NCI-H524 (cell line): ENCODE measurements around the gene COL15A1.

Source experiments
- DNase-seq, 2 experiments: peaks; one replicate each; lab custom pipeline; 2025; lab: John Stamatoyannopoulos, UW

The COL15A1 gene

DNA sequence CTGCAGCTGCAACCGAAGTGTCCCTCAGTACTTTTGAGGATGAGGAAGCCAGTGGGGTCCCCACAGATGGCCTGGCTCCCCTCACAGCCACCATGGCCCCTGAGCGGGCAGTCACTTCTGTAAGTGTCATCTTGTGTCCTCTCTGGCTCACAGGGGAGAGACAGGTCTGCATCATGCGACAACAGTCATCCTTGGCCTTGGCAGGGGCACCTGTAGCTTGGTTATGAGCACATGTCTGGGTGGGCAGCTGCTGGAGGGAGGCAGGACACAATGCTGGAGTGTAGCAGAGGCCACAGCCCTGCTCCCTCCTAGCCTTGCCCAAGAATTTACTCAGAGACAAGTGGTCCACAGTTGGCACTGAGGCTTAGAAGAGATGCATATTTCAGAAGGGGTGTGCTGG is 71.7 kb downstream of the COL15A1 start:
- no peak for DNase-seq

DNA sequence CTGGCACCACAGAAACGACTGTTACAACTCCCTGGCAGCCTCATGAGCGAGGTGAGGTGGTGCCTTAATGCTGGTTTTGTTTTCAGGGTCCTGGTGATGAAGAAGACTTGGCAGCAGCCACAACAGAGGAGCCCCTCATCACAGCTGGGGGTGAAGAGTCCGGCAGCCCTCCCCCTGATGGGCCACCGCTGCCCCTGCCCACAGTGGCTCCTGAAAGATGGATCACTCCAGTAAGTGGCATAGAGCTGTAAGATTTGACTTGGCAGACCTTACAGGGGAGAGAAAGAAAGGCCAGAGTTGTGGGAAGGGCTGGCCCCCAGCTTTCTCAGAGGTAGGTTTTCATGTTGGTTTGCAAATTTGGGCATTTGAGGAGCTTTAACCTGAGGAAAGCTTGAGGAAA is 72.2 kb downstream of the COL15A1 start:
- no peak for DNase-seq

DNA sequence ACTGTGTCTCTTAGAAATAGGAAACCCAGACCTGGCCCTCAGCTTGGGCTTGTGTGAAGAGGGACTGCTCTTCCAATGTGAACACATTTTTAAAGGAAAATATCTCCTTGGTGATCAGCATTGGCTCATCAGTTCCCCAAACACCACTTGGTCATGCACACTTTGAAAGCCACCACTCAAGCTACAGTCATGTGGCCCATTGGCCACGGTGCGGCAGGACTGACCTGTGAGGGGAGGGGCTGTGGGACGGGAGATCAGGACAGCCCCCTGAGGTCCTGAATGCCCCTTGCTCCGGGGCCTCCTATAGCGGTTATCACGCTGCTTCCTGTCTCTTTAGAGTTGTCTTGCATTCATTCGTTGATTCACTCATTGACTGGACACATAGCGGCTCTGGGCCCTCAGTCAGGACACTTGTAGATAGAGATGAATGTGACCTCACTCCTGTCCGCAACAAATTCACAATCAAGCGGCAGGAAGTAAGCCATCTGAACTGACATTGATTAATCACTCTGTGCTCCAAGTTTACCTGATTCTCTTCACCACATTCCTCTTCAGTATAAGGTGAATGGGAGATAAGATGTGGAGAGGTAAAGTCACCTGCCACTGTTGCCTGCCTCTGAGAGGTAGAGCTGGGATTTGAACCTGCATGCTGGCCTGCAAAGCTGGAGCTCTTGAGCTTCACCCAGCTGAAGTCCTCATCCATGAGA is 73.1 kb downstream of the COL15A1 start:
- no peak for DNase-seq

DNA sequence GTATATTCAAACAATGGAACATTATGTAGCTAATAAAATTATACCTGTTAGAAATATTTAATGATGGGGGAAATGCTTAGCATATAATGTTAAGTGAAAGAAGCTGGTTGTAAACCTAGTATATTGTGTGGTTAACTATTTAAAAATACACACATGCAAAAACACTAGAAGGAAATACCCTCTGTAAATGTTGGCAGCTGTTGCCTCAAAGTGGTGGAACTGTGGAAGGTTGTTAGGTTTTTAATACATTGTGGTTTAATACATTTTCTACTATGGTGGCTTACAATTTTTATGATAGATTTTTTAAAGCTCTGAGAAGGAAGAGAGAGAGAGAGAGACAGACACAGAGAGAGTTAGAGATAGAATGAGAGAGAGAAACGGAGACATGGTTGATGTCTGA is 74.9 kb downstream of the COL15A1 start:
- DNase-seq: no peak

DNA sequence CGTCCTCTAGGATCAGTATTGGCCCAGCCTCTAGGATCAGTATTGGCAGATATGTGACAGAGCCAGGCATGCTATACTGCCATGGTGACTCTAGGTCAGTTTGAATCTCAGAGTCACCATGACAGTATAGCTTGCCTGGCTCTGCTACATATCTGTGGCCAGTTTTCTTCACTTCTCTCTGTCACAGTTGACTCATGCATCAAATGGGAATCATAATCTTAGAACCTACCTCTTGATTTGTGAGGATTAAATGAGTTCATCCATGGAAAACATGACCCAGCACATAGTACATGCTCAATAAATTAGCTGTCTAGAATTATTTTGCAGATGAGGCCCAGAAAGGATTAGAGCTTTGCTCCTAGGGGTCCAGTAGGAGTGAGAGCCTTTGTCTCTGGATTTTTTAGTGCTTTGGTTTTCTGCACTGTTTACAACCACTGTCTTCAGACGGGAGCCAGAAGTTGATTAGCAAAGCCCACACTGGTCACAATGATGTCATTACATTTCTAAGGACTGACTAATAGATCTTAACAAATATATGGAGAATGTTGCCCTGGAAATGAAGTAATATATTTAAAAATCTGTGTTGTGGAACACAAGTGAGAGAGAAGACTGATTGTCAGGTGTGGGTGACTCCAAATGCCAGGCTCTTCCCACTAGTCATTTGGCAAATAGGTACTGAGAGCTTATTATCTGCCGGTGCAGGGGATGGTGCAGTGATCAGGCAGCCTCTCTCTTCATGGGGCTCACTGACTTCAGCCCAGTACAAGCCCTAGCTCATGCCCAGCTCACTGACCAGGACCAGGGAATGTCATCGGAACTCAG is 76.0 kb downstream of the COL15A1 start:
- DNase-seq: no peak

DNA sequence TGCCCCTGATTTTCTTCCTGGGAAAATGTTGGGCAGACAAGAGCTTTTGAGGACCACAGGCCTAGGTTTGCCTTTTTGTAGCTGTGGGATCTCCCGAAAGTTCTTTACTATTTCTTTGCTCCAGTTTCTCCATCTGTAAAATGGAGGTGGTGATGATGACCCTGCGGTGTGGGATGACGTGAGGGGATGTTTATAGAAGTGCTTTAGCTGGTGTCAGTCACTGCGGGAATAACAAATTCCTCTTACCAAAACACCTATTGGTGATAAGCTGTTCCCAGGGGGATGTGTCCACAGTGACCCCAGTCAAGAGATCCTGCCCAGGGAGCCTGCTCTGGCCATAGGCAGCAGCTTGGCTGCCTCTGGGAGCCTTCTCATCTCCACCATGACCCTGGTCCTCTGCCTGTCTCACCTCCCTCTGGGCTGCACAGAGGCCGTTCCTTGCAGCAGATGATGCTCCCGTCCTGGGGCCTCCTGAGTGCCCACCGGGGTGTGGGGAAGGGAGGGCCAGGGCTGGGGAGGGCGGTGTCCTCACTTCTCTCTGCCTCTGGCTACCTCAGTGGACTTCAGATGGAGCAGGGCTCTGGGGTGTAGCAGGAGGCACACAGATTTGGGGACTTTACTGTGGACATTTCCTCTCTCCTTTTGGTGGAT is 77.2 kb downstream of the COL15A1 start:
- DNase-seq: no peak

DNA sequence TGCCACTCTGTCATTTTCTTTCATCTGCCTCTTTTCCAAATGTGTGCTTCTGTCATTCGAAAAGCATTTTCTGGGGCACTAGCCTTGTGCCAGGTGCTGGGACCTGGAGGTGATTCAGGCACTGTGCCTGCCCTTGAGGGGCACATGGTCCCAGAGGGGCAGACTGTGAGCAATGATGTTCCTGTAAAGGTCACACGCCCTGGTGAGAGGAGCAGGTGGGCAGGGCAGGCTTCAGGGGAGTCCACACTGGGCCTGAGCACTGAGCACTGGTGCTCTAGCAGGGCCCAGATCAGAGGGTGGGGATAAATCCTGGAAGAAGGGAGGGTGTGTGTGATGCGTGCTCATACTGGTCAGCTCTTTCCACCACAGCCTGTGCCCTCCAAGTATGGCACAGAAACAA is 77.8 kb downstream of the COL15A1 start:
- DNase-seq: no peak

DNA sequence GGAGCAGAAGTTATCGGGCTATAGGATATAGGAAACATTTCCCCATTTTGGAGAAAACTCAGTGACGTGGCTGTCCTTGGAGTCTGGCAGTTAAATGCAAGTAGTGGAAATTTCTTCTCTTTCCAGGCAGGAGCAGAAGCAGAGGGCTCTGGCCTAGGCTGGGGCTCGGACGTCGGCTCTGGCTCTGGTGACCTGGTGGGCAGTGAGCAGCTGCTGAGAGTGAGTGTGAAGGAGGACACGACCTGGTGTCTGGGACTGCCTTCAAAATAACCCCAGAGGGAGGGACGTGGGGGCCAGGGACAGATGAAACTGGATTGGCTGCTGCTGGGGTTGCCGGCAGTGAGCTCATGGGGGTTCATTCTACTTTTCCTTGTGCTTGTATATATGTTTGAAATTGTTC is 79.5 kb downstream of the COL15A1 start:
- DNase-seq: no peak

DNA sequence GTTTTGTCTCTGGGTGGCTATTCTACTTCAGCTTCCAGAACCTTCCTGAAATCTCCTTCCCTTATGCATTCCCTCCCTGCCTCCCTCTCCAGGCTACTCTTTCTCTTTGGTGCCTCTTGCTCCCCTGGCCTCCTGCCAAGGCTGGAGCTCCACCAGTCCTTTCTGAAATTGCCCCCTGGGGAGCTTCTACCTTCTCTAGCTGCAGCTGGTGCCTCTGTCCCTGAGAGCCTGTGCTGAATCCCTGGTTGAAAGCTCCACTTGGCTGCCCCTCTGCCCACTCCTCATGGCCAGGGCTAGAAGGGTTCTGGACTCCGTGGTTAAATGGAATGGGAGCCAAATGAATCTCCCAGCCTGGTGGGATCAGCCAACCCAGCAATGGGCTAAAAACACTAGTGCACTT is 80.1 kb downstream of the COL15A1 start:
- peak; percentile 85 to 97 for DNase-seq

DNA sequence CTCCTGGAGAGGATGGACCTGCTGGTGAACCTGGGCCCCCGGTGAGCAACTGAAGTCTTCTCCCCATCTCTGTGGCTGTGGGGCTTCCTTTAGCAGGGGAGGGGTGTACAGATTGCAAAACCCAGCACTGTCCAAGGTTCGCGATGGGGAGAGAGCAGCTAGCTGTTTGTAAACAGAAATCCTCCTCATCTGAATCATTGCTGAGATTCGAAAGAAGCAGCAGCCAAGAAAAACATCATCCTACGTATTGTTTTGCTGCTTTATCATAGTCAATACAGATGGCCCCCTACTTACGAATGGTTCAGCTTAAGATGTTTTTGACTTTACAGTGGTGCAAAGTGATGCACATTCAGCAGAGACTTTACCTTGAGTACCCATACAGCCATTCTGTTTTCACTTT is 81.3 kb downstream of the COL15A1 start:
- no peak for DNase-seq

DNA sequence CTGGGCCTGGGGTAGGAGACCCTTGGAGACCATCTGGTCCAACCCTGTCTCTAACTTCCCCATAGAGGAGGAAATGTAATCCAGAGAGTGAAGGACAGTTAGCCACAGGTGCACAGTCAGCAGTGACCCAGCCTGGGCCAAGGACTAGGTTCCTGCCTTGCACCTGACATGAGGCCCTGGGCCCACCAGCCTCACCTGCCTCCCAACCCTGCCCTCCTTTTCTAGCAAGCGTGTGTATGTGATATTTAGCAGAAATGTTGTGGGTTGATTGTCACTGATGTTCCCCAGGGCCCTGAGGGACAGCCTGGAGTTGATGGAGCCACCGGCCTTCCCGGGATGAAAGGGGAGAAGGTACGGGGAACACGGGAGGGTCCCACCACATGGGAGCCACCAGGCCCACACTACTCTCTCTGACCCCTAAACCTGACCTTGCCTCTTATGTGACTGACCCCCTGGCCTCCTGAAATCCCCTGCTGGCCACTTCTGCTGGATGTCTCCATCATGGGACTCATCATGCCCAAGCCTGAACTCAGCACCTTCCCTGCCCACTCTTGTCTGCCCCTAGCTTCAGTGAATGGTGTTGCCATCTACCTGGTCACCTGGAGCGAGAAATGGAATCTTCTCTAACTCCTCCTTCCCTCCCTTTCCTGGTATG is 82.0 kb downstream of the COL15A1 start:
- no peak for DNase-seq

DNA sequence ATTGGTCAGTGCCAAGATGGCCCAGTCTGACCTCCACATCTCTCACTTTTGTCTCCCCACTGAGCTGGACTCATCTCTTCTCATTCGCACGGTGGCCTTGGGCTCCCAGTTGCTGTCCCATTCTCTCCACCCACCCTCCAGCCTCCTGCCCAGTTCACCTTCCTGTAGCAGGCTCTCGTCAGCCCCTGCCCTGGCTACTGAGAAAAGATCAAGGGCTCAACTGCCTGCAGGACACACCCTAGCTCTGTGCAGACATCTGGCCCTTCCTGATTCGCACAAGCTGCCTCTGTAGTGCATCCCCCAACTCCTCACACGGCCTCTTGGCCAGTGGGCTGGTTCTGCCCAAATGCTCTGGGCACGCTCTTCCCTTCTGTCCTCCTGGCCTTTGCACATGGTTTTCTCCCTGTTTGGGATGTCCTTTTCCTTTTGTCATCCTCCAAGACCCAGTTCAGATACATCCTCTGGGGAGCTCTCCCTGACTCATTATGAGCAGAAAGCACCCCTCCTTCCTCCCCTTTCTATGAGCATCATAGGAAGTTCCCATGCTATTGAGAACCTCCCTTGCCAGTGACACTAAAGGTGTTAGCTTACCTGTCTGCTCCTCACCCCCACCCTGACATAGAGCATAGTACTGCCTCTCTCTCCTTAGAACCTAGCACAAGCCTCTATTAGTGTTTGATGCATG is 82.7 kb downstream of the COL15A1 start:
- DNase-seq: no peak

DNA sequence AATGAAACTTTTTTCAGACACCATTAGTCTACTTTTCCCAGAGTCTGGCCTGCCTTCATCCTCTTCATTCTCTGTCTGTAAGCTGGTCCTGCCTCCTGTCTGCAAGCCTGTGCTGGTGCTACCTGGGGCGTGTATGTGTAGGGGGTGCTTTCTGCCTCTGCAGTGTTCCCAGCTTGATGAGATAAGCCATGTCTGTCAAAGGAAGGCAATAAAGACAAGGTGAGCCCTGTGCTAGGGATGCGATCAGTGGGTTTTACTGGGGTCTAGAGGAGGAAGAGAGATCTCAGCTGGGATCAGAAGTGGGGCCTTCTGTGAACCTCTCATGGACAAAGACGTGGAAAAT is 83.2 kb downstream of the COL15A1 start:
- no peak for DNase-seq

DNA sequence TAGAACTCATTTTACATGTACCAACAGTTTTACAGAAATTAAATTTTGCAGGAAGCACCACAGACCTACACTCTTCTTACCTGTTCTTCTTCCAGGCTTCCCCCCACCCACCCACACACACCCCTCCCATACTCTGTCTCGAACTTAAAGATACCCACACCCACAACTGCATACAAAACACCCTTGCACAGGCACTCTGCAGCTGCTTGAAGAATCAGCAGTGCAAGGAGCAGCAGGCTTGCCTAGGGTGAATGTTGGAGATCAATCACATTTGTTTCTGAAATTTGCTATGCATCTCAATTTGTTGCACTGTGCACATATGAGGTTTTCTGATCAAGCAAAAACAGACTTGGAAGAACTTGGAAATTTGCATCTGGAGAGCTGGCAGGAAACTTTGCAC is 83.7 kb downstream of the COL15A1 start:
- DNase-seq: no peak

DNA sequence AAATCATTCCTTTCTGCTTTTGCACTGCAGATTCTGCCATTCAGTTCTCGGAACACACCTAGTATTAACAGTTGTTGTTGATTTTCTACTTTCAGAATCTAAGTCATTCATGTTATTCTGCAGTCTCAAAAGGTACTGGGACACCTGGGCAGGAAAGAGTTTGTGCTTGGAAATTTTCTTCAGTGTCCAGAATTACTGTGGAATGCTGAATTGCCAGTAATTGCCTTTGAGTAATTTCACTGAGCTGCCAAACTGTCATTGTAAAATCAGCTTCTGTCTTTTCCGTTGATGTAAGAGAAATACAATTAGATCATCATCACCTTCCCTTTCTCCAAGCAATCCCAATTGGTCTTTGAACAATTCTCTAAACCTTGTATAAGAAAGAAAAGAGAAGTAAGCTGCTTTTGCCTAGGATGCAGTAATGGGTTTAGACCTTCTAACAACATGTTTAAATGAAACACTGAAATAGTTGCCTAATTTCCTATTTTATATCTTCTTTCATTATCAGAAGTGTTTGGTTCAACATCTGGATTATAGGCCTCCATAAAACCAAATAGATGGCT is 85.5 kb downstream of the COL15A1 start:
- DNase-seq: no peak

DNA sequence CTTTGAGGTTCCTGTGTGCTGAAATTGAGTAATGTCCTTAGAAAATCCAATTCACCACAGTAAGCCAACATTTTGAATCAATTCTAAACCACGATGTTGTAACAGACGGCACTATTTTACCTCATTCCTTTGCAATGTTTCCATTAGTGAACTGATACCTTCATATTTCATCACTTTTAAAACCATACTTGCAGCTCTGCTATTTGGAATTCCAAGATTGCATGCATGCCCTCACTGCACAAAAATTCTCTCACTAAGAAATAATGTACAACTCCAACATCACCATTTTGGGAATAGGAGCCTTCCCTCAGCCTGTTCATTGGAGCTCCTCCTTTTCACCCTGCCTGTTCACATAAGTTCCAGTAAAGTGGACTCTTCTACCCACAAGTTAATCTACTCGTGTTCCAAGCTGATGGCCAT is 86.4 kb downstream of the COL15A1 start:
- DNase-seq: no peak

DNA sequence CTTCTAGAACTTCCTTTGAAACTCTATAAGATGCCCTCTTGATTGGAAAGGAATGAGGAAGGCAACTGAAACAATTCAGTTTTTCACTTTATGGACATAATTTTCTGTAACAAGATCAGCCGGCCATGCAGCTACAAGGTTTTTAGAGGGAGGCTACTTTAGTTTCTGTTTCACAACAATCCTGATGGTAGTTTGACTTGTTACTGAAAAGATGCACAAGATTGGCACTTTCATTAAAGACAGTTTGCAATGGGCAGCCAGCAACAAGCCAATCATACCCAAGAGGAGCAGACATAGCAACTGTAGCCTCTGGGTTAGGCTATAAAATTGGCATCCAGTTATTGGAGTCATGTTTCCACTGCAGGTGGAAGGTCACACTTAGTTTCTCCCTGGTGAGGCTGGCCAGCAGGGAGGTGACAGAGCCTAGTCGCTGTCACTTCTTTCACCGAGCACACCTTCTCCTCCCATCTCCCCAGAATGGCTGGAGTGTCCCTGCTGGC is 87.0 kb downstream of the COL15A1 start:
- DNase-seq: no peak

DNA sequence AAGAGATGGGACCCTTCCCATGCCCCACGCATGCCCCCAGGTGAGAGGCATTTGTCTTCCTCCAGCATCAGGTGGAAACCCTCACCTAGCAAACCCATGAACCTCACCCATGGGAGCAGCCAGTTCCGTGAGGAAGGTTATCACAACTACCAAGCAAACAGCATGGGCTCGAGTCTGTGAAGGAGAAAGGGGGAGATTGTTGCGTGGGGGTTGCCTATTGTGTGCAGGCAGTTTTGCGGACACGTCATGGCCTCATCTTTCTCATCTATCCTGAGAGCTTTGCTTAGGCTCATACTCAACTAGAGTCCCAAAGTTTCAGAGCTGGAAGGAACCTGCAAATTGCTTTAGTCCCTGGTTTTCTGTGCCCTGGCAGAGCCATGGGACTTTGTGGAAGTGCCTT is 87.6 kb downstream of the COL15A1 start:
- no peak for DNase-seq

DNA sequence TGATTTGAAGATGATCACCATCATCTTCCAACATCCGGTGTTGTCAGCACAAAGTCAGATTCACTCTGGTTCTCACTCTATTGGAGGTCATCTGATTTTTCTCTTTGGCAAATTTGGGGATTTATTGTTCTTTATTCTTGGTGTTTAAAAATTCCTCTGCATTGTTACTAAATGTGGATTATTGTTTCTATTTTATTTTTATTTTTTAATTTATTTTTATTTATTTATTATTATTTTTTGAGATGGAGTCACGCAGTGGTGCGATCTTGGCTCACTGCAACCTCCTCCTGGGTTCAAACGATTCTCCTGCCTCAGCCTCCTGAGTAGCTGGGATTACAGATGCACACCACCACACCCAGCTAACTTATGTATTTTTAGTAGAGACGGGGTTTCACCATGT is 88.3 kb downstream of the COL15A1 start:
- DNase-seq: no peak

DNA sequence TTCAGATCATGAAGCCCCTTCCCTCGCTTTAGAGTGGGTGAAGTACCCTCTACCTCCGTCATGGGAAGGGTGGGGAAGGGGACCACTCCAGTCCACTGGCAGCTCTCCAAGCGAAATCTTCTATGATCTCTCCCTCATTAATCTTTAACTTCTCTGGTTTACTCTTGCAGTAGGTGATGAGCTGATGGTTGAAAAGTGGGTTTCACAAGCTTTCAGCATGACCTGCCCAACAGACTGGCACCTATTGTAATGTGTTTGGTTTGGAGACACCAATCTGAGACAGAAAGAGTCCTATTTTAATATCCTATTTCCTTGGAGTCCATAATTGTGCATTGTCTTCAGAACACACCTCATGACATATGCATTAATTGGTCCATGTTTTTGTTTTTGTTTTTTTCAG is 90.4 kb downstream of the COL15A1 start:
- no peak for DNase-seq

DNA sequence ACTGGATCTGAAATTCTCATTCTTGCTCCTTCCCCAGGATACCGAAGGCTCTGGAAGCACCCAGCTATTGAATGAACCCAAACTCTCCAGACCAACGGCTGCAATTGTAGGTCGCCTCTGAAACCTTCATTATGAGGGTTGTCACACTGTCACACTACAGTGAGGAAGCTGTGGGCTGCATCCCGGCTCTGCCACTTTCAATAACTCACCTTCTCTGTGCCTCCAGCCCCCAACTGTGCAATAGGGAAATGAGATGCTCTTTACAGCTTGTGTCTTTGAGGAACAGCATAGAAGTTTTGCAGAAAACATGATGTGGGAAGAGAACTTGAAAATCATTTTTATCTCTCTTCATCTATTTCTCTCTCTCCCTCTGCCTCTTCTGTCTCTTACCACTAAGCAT is 91.6 kb downstream of the COL15A1 start:
- no peak for DNase-seq
